C1 segment of cervical spinal cord (tissue), 14 donors: ENCODE measurements around the gene ARHGAP10.
"Not testable (repeated sequence)": the region's sequence is repeated elsewhere in the genome, so short reads cannot be mapped to it uniquely, and the experiment has no call there.

Source experiments
- DNase-seq, 14 donors: peaks; one replicate each; lab custom pipeline; 2025; lab: John Stamatoyannopoulos, UW

ARHGAP10 gene

DNA sequence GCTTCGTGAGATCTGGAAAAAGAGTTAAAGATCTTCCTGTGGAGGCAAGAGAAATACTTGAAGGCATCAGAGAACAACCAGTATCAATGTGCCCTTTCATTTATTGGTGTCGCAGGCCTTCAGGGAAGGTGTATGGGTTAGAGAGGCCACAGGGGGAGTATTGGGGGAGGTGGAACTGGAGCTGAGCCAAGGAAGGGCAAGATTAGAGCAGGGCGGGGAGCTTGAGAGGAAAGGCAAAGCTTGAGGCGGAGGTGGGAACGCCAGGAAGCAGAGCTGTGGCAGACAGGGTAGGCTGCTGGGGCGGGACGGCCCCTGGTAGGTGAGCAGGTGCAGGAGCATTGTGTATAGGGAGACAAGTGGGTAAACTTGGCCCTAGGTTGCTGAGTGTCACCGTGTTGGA is 329.9 kb downstream of the ARHGAP10 start:
- no peak for DNase-seq

DNA sequence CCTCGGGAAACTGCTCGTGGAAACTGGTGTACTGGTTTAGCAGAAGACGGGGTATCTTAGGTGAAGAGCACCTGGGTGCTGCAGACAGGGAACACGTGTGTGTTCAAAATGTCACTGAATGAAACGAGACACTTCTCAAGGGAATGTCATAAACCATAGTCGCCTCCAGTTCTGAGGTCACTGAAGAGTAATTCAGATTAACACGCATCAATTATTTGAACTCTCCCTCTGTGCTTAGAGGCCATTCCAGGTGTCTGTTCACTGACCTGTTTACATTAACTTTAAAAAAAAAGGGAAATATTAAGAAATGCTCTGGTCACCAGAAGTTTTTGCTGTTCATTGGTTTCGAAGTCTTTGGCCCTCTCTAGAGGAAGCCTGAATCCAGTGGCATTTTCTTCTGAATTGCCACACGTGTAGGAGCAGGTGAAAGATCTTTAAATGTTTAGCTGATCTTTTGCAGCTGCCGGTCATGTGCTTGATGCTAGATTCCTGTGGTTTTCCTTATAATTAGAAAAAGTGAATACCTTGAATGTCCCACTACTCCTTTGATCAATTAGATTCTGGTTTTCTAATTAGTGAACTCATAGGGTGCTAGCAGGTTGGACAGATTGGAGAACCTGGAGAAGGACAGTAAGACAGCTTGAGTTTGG is 330.5 kb downstream of the ARHGAP10 start:
- no peak for DNase-seq

DNA sequence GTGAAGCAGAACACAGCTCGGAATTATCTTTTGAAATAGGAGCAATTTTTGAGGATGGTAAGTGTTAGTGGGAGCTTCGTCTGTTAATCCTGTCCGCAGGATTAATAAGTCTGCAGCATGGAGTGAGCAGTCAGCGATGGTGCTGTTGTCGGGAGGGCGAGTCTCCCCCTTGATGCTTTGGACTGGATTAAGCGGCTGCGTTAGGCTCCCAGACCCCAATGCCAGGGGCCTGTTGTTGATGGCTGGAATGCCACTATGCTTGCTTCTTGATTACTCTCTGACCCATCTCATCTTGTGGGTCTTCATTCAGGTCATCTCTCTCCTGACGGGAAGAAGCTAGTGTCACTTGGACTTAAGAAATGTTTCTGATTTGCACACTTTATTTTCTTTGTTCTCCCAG is 332.6 kb downstream of the ARHGAP10 start:
- no peak for DNase-seq

DNA sequence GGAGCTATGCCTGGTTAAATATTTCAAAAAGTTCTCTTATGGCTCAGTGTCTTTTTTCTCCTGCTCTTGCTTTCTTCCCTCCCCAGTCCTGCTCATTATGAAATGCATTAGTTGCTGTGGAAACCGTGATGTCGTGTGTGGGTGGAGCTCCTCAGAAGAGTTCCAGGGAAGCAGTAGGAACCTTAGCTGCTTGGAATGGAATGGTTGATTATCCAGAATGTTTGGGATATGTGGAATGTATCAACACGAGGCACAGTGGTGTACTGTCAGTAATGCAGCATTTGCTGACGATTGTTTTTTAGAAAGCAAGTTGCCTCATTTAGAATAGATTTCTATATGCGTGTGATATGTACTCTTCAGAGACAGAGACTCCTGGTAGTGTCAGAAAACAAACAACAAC is 333.2 kb downstream of the ARHGAP10 start:
- no peak for DNase-seq

DNA sequence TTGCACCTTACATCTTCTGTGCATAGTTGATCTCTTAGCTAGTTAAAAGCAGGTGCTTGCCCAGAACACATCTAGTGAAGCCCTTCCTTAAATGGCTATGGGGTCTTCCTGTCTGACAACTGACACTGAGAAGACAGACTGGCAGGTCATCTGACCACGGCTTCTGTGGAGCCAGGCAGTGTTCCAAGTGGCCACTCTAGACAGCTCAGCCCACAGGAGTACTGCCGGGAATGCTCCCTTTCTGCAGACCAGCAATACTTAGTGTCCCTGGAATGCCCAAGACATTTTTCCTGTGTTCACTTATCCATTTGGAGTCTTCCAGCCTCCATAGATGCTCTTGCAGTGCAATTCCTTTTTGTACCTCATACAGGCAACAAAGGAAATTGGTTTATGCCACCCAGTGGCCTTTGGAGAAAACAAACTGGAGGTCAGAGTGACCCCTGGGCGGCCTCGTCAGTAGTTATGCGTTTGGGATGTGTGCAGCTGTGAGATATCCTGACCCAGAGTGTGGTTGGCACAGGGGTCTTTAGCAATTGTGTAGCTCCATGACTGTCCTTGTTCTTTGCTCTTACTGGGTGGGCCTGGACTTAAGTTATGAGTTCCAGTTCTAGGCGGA is 335.5 kb downstream of the ARHGAP10 start:
- DNase-seq, result peak in 1 of 14 donors; percentile 20

DNA sequence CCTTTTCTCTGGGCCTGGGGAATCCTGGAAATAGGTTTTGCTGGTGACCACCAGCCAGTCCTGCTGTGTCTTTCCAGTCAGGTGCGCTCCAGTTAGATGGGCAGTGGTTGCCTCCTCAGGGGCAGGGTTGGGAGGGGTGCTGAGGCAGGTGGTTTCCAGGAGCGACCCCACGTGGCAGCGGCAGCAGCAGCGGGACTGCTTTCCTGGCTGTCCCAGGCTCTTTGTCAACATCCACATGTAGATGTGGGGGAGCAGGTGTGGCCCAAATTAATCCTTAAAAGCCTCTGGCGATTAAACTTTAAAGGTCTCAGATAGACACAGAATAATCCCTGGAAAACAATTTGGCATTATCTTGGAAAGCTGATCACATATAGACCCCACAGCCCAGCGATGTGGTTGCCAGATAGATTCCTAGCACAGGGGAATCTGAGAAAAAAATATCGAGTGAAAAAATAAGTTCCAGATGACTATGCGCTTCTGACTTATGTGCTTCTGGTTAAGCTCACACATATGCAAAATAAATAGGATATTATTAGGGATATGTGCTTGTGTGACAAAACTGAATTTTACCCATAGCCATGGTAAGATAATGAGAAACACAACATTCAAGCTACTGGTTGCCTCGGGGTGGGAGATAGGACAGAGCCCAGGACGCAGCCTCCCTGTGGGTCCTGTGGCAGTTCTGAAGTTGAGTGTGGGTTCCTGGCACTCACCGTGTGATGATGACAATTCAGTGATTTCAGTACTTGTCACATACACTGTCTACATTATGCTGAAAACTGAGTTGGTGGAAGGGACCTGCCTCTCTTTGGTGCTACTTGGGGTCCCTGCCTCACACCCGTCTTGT is 336.4 kb downstream of the ARHGAP10 start:
- DNase-seq, result no peak

DNA sequence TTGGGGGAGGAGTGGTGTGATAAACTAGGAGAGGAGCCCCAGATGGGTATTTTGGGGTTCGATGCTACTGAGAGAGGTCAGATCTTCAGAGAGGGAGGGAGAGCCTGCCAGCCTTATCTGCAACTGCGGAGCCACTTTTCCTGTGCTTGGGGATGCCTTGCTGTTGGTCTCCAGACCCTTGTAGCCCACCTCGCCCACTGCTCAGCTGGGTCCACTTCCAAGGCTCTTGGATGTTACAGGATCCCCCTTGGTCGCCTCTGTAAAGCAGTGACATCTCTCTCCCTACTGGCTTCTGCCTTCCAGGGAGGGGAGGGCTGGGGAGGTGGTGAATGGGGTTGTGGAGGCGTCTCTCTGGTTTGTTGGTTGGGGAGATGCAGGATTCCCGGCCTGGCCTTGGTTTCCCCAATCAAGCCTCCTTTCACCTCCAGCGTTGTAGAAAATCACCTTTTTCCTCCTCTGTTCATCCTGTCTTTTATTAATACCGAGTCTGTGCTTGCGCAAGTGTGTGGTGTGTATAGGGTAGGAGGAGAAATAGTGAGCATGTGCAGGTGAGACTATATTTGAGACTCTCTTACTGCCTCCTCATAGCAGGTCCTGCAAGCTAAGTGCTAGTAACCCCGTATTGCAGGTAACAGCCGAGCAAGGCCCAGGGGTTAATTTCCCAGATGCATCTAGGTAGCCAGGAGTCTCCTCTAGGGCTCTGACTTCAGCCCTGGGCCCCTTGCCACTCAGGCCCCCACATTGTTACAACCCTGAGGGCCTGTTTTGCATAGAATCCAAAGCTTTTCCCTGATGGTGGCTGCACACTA is 337.4 kb downstream of the ARHGAP10 start:
- DNase-seq, result no peak

DNA sequence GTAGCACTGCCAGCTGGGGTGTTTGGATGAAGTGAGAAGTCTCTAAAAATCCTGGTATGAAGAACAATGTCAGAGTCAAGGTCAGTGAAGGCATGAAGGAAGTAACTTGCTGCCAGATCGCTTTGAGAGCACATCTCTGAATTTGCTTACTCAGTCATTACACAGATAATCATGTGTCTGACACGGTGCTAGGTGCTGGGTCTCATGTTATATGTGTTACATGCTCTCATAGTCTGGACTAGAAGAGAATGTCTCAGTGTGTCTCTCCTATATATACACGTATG is 337.9 kb downstream of the ARHGAP10 start:
- no peak for DNase-seq

DNA sequence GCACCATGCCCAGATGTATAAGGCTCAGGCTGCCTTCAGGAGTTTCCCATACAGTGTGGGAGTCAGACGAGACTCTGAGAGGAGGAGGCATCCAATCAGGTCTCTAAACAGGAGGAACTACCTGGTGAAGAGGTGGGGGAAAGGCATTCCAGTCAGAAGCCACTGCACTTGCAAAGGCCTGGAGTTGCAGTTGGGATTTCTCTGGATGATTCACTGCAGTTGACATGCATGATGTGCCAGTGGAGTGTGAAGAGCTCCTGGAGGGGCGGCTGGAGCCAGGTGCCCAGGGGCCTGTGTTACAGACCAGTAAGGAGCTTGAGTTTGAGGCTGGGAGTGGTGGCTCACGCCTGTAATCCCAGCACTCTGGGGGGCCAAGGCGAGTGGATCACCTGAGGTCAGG is 339.1 kb downstream of the ARHGAP10 start:
- no peak for DNase-seq

DNA sequence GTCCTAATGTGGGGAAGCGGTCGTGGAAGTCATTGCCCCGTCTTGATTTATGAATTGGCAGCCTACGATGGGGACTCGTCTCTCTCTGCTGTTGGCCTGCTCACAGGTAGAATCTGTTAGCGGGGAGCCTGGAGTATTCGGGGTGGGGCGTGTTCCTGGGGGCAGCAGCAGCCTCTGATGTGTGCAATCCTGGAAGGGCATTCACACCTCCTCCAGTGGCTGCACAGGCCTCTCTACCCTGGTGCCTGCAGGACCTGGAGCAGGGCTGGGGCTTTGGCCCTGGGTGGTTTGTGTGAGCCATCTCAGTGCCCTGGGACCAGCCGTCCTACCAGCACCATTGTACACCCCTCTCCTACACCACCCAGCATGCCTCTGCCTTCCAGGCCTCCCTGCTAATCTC is 340.9 kb downstream of the ARHGAP10 start:
- DNase-seq, result no peak

DNA sequence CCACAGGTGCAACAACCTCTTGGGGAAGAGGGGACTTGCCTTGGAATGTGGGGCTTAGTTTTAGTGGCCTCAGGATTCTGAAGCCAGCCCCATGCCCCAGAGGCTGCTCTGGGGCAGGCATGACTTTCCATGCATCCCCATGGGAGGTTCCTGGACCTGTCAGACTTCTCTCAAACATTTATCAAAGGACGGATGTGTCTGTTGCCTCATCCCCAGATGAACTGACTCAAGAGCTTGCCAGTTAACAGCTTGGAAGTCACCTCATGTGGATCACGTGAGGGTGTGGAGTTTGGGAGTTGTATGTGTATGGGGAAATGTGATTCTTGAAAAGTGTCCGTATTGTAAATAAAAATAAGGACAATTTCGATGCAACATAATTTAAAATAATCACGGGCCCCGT is 341.5 kb downstream of the ARHGAP10 start:
- no peak for DNase-seq

DNA sequence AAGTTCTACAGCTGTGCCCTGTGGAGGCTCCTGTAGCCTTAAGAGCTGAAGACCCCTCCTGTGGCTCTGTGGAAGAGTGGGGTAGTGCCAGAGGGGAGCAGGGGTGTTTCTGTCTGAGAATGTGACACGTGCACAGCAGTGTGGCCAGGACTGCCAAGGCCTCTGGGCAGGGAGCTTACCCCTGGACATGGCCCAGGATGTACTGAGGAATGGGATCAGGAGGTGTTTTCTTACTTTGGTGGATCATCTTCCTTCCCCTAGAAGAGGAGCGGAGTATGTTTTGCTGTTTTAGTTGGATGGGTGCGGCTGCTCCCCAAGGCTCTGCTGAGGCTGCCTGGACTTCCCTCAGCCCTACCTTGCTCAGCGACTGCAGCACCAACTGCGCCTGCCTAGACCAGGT is 342.6 kb downstream of the ARHGAP10 start:
- DNase-seq, result no peak

DNA sequence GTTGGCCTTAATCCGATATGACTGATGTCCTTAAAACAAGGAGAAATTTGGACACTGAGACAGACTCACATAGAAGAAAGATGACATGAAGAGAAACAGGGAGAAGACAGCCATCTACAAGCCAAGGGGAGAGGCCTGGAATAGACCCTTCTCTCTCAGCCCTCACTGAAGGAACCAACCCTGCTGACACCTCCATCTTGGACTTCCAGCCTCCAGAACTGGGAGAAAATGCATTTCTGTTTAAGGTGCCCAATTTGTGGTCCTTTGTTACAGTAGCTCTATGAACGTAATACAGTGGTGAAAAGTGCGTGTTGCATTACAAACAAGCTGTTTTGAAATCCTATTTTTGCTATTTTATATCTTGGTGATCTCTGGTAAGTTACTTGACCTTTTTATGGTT is 343.6 kb downstream of the ARHGAP10 start:
- no peak for DNase-seq

DNA sequence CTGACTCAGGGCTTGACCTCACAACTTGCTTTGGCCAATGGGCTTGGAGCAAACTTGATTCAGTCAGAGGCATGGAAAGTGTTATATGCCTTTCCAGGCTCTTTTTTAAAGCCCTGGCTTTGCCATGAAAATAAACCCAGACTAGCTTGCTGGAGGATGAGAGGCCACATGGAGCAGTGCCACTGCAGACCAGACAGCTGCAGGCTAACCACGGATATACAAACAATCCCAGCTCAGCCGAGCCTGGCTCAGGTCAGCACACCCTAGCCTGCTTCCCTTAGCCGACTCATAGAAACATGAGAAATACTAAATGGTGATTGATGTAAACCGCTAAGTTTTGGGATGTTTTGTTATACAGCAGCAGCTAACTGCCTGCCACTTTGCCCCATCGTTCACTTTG is 345.1 kb downstream of the ARHGAP10 start:
- DNase-seq, result no peak

DNA sequence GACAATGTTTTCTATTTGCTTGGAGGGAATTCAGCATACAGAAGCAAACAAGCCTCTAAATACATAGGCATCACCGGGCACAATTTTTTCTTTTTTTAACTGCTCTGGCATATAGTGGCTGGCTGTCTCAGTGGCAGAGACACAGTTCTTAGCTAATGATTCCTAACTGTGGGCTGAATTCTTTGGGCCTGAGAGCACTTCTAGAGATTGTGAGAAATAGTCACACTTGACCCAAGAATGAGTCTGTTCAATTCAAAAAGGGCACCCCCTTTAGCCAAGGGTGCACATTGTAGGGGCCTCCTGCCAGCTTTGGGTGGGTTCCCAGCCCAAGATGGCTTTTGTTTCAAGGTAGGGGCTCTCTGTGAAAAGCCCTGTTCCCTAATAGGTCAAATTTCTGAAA is 345.7 kb downstream of the ARHGAP10 start:
- DNase-seq, result no peak

DNA sequence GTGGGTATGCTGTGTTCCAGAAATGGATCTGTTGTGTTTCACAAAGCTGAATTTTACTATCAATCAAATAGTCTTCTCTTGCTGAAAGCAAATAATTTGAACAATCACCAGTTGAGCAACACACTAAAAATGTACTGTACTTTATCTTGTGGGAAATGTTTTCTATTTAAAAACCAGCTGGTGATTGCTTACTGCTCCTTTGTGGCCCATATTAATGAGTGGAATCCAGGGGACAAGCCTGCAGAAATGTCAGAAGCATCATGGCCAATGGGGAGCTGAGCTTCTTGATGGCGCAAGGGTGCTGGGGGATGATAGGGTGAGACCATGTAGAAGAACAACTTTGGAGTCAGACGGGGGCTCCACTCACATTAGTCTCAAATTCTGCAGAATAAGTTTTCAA is 346.2 kb downstream of the ARHGAP10 start:
- no peak for DNase-seq

DNA sequence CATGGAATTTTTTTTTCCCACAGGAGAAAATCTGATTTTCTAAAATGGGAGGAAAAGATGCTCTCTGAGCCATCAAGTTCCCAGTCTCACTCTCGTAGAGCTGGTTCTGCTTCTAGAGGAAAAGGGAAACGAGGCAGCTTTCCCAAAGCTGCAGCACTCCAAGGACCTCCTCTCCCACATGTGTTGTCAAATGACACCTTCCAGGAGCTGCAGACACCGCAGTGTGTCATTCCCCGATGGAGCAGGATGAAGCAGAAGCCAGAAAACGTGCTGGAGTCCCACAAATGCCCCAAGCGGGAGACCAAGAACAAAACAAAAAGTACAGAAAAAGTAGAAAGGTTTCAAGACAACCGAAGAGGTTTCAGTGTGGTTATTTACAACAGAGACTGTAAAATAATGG is 348.1 kb downstream of the ARHGAP10 start:
- no peak for DNase-seq

DNA sequence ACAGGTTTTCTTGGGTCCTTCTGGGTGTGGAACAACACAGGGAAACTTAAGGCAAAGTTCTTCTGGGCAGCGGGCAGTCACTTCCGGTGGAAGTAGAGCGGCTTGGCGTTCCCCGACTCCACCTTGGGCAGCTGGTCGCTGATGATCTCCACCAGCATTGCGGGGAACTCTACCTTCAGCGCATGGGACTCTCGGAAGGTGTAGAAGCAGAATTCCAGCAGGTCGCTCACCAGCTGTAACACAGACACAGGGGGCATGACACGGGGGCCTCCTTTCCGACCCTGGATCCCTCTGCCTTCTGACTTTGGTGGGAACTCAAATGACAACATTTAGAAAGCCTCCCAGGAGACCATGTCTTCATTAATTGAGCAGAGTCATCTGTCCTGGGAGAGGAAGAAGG is 349.4 kb downstream of the ARHGAP10 start:
- DNase-seq, result no peak

DNA sequence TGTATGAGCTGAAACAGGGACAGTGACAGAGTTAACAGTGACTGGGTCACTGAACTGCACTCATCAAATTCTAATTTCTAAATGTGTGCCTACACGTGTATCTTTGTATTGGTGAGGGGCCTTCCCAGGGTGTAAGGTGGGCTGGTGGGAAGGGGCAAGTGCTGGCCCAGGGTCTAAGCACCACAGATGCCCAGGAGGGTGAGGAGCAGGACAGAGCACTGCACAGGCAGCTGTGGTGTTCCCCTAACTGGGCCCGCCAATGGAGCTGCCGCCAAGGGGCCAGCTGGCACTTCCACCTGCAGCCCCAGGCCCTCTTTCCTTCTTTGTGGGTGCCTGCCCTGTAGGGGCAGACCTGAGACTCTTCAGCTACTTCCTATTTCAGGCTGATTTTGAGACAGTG is 349.9 kb downstream of the ARHGAP10 start:
- no peak for DNase-seq

DNA sequence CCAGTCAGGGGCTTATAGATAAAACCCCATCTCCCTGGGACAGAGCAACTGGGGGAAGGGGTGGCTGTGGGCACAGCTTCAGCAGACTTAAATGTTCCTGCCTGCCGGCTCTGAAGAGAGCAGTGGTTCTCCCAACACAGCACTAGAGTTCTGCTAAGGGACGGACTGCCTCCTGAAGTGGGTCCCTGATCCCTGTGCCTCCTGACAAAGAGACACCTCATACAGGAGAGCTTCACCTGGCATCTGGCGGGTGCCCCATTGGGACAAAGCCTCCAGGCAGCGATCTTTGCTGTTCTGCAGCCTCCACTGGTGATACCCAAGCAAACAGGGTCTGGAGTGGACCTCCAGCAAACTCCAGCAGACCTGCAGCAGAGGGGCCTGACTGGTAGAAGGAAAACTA is 351.2 kb downstream of the ARHGAP10 start:
- DNase-seq, result not testable (repeated sequence)

DNA sequence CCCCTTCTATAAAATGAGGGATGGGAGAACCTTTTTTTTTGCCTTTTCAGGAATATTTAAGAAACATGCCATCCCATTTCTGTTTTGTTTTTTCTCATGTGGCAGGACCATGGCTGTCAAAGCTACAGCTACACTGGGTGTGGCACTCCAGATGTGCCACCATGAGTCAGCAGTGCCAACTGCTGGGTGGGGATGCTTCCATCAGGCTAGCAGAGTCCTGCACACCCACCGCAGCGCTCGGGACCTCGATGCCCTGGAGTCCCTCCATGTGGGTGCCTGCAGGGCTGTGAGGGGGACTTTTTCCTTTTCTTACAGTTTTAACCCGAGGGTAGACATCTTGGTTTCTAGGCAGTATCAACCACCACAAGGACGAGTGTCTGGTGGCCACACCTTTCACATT is 357.7 kb downstream of the ARHGAP10 start:
- DNase-seq, result no peak

DNA sequence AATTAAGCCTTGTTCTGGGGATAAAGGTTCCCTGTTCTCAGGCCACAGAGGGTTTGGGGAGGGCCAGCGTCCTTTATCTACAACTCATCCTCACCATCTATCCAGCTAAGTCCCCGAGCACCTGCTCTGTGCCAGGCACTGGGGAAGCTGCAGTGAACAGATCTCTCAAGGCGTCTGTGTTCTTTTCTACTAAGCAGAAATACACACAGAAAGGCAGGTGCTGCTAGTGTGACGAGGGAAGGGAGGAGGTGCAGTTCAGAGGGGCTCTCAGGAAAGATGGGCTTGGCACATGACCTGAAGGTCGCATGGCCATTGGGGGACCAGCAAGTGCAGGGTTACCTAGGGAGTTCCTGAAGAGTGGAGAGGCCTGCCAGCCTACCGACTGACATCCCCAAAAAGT is 358.1 kb downstream of the ARHGAP10 start:
- no peak for DNase-seq
